OCI-LY3 (cell line): ENCODE data around the gene SIGLEC9.

Experiments used
- EZH2phosphoT487 ChIP-seq: fragments of 200-600 bp; shearing (Covaris generic); IDR thresholded peaks from 2 replicates; pipeline ENCODE4 v1.6.1; 2018; ENCODE audit warnings: antibody characterized with exemption, mixed run types, low read depth
- TF ChIP-seq, protein P1 (sequence below): fragments of 200-600, 300-600 bp; sonication (generic); IDR thresholded peaks from 2 replicates; pipeline ENCODE4 v1.5.1; 2014; ENCODE audit warnings: antibody characterized with exemption, low read length, low read depth

DNA sequence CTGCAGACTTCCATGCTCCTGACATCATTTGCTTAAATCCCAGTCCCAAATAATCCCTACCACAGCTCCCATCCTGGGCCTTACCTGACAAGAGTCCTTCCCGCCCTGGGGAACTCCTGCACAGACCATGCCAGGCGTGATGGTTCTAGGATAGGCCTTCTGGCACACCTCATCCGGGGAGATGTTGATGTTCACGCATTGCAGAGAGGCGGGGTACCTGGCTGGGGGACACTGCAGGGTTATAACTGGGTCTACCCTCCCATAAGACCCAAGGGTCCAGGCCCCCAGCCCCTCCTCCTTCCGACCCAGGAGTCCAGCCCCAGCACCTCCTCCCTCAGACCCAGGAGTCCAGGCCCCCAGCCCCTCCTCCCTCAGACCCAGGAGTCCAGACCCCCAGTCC, 46.0 kb upstream of the SIGLEC9 start:
- TF ChIP-seq, protein P1, sequence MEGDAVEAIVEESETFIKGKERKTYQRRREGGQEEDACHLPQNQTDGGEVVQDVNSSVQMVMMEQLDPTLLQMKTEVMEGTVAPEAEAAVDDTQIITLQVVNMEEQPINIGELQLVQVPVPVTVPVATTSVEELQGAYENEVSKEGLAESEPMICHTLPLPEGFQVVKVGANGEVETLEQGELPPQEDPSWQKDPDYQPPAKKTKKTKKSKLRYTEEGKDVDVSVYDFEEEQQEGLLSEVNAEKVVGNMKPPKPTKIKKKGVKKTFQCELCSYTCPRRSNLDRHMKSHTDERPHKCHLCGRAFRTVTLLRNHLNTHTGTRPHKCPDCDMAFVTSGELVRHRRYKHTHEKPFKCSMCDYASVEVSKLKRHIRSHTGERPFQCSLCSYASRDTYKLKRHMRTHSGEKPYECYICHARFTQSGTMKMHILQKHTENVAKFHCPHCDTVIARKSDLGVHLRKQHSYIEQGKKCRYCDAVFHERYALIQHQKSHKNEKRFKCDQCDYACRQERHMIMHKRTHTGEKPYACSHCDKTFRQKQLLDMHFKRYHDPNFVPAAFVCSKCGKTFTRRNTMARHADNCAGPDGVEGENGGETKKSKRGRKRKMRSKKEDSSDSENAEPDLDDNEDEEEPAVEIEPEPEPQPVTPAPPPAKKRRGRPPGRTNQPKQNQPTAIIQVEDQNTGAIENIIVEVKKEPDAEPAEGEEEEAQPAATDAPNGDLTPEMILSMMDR = no peak
- TF ChIP-seq EZH2phosphoT487 = no peak
